ENCODE measurements around the gene C11orf58. TPM values are rescaled to one million over a fixed set of nuclear protein-coding genes. Genes with fewer than 3 reads are reported as not detected.

C11orf58 gene
- total and polyA plus RNA-seq, 2 experiments from 2014 or later: 164 to 280 TPM

GRCh38 chr11:16781936-16782919 lies 43.8 kb downstream of the C11orf58 start (continued):
- TF ChIP-seq REST (IDR thresholded peaks at IDR 0.05; ENCODE audit: unreplicated experiment) (no peak), ETS1 (IDR thresholded peaks at IDR 0.05) (no peak)

GRCh38 chr11:16783321-16783801 lies 44.9 kb downstream of the C11orf58 start:
- Histone ChIP-seq H3K79me2 (replicated peaks; ENCODE audit: insufficient read depth) (no peaks in the 10 kb centered on the region), H2AFZ (no peak overlapping the region), H4K20me1 (replicated peaks; ENCODE audit: insufficient read depth) (no peaks in the 10 kb centered on the region), H3K36me3 (ENCODE audit: insufficient read depth) (no peaks in the 10 kb centered on the region), H3K27ac (ENCODE audit: low read depth) (no peak overlapping the region), H3K27me3 (ENCODE audit: insufficient read depth) (no peaks in the 10 kb centered on the region), H3K4me2 (no peak overlapping the region), H3K4me1 (ENCODE audit: insufficient read depth) (0 out of 2 replicates have a peak, but pooled peaks cover 4% of the 10 kb centered on the region), H3K9me2 (ENCODE audit: insufficient read depth) (no peaks in the 10 kb centered on the region), H3F3A (replicated peaks; ENCODE audit: low read depth) (no peaks in the 10 kb centered on the region), H3K4me3 (no peak overlapping the region)
- H3K36me3 Mint-ChIP-seq (ENCODE audit: low read depth): peaks cover 3% of the 10 kb centered on the region; the same call in 1 of the 3 replicates
- TF ChIP-seq EZH2phosphoT487 (IDR thresholded peaks at IDR 0.05; ENCODE audit: unreplicated experiment): no peak
- no peak for TF ChIP-seq CREB1 (CRISPR knock-in tag; IDR thresholded peaks at IDR 0.05; ENCODE audit: low read depth)
- no peak for TF ChIP-seq EZH2 (IDR thresholded peaks at IDR 0.05; ENCODE audit: low read depth, unreplicated experiment)
- H3K9me3 Mint-ChIP-seq: no peaks in the 10 kb centered on the region
- peaks cover 14% of the 10 kb centered on the region for H3K4me1 Mint-ChIP-seq
- DNase-seq (ENCODE audit: low spot score) (no peak), ATAC-seq (no peak)
- peaks cover 6% of the 10 kb centered on the region for H3K27me3 Mint-ChIP-seq (ENCODE audit: insufficient read depth, low read depth, poor library complexity)
- H3K4me3 Mint-ChIP-seq: no peak overlapping the region
- H3K27ac Mint-ChIP-seq: no peak overlapping the region

- Histone ChIP-seq H3K4me1 (ENCODE audit: insufficient read depth) (0 out of 2 replicates have a peak, but pooled peaks cover 4% of the 10 kb centered on the region), H3F3A (replicated peaks; ENCODE audit: low read depth) (no peaks in the 10 kb centered on the region), H3K9me2 (ENCODE audit: insufficient read depth) (no peaks in the 10 kb centered on the region), H2AFZ (no peak overlapping the region), H3K27ac (ENCODE audit: low read depth) (no peak overlapping the region), H3K79me2 (replicated peaks; ENCODE audit: insufficient read depth) (no peaks in the 10 kb centered on the region), H3K4me3 (no peak overlapping the region), H4K20me1 (replicated peaks; ENCODE audit: insufficient read depth) (no peaks in the 10 kb centered on the region), H3K4me2 (no peak overlapping the region), H3K27me3 (ENCODE audit: insufficient read depth) (no peaks in the 10 kb centered on the region), H3K36me3 (ENCODE audit: insufficient read depth) (no peaks in the 10 kb centered on the region)
- Mint-ChIP-seq H3K4me1 (peaks cover 14% of the 10 kb centered on the region), H3K27me3 (ENCODE audit: insufficient read depth, low read depth, poor library complexity) (peaks cover 5% of the 10 kb centered on the region), H3K9me3 (no peaks in the 10 kb centered on the region), H3K27ac (no peak overlapping the region), H3K4me3 (no peak overlapping the region; the same call in 2 of the 3 replicates), H3K36me3 (ENCODE audit: low read depth) (peaks cover 3% of the 10 kb centered on the region; the same call in 1 of the 3 replicates)
- ATAC-seq: no peak
- DNase-seq (ENCODE audit: low spot score): no peak
- TF ChIP-seq CTCF (conservative IDR thresholded peaks at IDR 0.05; ENCODE audit: low read depth in 2 of 2) (no peak), JUNB (IDR thresholded peaks at IDR 0.05; ENCODE audit: unreplicated experiment) (no peak), EZH2phosphoT487 (IDR thresholded peaks at IDR 0.05; ENCODE audit: unreplicated experiment) (no peak), ZNF331 (CRISPR knock-in tag; IDR thresholded peaks at IDR 0.05; ENCODE audit: low read depth) (no peak), ZNF114 (CRISPR knock-in tag; IDR thresholded peaks at IDR 0.05) (no peak)
Observed at GRCh38 chr11:16784097-16784496, 45.6 kb downstream of the C11orf58 start.

Measured in GM23338 (cell line).